GM21367 (cell line): Measurements from ENCODE around the gene COL5A1.

Experiments
- ATAC-seq: cut with Tn5 transposase; IDR thresholded peaks from one replicate; pipeline ENCODE4 v1.9.1; 2021; ENCODE audit not compliant: unreplicated experiment

COL5A1 gene

DNA sequence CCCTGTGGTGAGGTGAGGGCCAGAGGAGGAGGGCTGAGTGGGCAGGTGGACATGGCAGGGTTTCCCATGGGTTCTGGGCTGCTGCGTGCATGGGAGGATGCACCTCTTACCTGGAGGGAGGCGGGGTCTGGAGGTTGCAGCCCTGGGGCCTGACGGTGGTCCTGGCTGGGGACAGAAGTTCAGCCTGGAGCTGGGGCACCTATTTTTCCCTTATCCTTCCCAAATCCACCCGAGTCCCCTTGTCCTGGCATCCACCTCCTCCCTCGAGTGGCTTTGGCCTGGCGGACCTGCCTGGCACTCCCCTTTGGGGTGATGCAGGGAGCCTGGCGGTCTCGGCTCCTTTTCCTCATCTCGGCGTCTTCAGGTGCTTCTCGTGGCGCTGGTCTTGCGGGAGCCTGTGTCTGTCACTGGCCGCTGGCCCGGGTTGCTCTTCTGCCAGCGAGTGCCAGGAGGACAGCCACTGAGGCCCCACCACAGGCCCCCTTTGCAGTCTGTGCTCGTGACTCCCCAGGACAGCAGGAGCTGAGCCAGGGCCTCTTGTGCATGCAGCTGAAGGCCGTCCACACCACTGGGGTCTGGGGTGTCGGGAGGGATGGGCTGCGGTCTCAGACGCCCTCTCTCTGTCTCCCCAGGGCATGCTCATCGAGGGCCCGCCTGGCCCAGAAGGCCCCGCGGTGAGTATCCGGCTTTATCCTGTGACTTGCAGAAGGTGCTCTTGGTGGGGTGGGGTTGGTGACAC, 96.4 kb downstream of the COL5A1 start:
- ATAC-seq = no peak

DNA sequence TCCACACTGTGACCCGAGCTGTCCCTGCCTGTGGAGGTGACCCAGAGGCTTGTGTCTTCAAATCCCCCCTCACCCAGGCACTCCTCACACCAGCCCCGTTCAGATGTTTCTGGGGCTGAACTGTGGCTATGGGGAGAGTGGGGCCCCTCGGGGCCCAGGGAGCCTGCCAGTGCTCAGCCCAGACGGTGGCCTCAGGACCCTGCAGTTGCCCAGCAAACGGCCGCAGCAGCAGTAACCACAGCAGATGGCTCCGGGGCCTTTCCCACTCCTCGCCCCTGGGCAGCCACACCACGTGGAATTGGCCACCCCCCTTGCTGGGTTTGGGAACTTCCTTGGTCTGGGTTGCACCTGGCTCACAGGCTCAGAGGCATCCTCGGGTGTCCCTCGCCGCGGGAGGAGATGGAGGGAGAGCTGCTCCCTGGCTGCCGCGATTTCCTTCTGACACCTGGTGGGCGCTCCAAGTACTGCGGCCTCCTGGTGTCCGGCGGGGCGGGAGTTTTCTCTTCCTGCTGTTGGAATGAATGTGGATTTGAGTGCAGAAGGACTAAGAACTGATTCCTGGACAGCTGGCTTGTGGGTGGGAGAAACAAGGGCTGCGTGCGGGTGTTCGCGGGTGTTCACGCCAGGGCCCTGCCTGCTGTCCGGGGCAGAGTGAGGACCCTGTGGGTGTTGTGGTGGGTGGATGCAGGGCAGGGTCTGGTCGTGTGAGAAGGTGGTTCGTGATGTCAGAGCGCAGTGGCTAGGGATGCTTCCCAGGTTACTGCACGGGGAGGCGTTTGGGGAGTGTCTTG, 97.5 kb downstream of the COL5A1 start:
- no peak for ATAC-seq

DNA sequence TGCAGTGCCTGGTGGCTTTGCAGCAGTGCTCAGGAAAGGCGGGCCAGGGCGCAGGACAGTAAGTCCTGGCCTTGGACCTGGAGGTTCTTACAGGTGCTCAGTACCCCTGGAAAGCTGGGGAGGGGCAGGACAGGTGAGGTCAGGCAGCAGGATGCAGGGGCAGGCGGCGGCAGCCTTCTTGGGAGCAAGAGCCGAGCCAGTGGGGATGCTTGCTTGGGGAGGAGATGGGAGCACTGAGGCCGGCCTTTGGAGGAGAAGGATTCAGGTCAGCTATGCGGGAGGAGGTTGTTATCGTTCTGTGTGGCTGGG, 98.0 kb downstream of the COL5A1 start:
- ATAC-seq = no peak

DNA sequence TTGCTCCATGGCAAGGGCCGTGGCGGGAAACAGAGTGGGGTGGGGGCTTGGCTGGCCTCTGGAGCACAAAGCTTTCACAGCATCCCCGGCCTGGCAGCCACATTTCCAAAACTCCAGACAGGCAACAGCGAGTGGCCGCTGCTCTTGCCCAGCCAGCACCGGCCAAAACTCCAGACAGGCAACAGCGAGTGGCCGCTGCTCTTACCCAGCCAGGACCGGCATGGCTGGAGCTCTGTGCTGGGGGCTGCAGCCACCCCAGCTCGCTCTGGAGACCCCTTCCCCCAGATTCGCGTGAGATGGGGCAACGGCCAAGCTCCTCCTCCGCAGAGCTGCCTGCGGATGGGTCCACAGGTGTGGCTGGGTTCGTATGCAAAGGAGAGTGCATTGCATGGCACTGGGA, 98.5 kb downstream of the COL5A1 start:
- no peak for ATAC-seq

DNA sequence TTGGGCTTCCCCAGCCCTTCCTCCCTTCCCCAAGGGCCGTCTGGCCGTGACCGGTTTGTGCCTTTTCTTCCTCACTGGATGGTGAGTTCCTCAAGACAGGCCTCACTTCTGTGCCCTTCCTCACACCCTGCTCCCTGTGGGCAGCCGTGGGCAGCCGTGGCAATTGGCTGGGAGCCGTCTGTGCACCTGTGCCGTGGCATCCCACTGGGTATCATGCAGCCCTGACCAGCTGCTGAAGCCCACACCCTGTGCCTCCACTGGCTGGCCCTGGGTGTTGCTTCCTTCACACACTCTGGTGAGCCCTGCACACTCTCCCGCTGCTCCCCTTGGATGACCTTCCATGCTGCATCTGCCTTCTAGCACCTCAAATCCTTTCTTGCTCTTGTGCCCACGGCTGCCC, 100.2 kb downstream of the COL5A1 start:
- no peak for ATAC-seq

DNA sequence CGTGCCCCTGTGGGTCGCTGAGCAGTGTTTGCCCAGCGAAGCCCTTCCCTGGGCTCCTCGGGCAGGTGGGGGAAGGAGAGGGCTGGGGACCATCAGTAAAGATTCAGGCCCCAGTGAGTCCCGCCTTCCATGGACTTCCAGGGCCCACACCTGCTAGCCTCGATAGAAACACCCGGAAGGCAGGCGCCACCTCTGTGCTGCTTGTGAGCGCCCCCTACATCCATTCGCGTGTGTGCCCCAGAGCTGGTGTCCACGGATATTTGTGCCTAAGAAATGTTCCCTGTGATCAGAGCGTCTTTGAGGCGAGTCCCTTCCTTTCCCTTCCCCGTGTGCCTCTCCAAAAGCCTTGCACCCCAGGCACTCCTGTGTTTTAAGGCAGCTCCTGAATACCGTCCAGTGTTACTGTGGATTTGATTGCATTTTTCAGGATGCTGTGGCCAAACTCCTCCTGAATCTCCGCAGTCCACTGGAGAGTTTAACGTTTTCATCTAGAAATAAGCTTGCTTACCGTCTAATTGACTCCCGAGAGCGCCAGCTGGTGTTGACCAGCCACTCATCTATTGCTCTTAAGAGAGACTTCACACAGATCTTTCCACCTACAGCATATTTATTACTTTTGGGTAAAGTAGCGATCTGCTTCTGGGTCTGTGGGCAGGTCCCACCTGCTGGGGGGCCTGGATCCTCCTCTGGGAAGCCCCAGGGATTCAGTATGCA, 101.4 kb downstream of the COL5A1 start:
- no peak for ATAC-seq

DNA sequence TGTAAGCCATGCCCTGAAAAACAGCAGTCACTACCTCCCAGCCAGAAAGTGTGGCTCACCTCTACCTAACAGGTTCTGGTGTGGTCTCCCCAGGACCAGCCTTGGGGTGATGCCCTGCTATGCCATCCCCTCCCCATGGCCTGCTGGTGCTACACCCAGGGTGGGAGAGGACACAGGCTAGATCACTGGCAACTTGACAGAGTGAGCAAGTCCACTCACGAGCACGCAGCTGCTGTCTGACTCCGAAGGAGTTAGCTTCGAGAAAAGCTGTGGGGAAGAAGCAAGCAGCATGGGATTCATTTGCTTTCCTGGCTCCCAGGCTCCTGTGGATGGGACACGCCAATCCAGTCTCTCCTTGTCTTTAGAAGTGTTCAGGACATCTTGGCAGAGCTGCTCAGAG, 102.2 kb downstream of the COL5A1 start:
- ATAC-seq = no peak

DNA sequence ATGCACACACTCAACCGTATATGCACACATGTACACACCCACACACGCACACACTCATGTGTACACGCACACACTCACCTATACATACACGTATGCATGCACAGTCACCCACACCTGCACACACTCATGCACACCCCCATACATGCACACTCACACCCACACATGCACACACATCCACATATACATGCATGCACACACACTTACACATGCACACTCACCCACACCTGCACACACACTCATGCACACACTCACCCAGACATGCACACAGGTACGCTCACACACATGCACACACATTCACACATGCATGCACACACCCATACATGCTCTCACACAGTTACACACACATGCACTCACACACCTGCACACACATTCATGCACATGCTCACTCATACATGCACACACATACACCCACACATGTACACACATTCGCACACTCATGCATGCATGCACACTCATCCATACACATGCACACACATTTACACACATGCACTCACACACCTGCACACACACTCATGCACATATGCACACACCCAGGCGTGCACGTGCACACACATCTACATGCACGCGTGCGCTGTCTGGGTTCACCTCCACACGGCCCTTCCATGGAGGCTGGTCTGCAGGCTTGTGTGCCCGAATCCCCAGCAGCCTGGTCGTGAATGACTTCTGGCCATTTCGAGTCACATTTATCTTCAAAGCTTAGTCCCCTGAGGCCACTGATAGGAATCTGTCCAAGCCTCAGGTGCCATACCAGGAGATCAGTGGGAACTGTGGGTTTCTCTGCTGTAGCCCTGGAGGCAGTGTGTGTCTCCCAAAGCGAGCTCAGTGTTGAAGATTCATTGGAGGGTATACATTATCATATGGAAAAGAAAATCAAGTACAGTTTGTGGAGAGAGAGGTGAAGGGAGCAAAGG, 103.0 kb downstream of the COL5A1 start:
- no peak for ATAC-seq

DNA sequence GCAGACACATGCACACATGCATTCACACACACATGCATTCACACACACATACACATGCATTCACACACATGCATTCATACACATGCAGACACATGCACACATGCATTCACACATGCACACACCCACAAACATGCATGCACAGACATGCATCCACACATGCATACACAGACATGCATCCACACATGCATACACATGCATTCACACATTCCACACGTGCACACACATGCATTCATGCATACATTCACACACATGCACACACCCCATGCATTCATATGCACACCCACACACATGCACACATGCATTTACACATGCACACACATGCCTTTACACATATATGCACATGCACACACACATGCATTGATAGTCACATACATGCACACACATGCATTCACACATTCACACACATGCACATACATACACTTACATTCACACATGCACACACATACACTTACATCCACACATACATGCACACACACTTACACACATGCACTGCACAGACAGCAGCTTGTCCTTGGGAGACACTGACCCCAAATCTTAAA, 106.4 kb downstream of the COL5A1 start:
- no peak for ATAC-seq

DNA sequence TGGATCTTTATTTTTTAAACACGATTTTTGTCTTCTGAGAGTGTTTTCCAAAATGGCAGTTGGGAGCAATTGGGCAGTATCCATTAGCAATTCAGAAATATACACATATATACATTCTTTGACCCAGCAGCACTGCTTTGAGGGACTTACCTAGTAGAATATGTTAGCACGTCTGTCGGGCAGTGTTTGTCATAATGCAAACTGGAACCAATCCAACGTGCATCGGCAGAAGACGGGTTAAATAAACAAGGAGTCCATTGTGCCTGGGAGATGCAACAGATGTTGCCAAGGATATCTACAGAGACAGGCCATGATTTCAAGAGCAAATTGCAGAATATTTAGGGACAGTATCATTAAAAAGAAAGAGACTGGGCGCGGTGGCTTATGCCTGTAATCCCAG, 107.0 kb downstream of the COL5A1 start:
- no peak for ATAC-seq

DNA sequence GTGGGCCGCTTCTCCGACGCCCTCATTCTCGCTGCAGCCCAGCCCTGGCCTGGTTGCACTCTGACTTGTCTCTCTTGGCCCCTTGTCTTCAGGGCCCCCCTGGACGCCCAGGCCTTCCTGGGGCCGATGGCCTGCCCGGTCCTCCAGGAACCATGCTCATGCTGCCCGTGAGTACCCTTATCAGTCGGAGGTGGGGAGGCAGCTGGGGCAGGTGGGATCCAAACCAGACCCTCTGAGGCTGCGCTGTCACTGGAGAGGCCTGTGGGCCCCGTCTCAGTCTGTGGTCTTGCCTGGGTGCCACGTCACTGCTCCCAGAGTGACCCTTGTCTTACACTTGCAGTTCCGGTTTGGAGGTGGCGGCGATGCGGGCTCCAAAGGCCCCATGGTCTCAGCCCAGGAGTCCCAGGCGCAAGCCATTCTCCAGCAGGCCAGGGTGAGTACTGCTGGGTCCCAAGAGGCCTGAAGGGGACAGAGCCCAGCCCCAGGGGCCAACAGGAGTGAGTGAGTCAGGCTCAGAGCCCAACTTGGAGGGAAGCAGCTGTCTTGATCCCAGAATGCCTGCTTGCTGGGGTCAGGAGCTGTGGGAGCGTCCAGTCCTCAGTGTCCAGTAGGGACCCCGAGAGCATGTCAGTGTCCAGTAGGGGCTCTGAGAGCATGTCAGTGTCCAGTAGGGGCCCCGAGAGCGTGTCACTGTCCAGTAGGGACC, 109.0 kb downstream of the COL5A1 start:
- ATAC-seq = no peak

DNA sequence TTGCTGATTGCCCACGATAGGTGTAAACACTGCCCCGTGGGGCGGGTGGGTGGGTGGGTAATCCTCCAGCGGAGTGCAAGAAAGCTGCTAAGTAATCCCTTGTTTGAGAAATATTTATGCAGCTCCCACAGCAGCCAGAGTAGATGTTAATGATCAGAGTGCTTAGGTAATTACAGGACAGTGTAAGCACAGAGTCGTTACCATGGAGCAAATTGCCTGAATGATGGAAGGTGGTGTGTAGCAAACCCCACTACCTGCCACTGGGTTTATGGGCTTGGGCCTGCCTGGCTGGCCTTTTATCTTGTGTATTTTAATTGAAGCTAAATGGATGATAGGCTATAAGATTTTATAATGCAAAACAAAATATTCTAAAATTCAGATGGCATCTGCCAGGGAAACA, 110.0 kb downstream of the COL5A1 start:
- no peak for ATAC-seq

DNA sequence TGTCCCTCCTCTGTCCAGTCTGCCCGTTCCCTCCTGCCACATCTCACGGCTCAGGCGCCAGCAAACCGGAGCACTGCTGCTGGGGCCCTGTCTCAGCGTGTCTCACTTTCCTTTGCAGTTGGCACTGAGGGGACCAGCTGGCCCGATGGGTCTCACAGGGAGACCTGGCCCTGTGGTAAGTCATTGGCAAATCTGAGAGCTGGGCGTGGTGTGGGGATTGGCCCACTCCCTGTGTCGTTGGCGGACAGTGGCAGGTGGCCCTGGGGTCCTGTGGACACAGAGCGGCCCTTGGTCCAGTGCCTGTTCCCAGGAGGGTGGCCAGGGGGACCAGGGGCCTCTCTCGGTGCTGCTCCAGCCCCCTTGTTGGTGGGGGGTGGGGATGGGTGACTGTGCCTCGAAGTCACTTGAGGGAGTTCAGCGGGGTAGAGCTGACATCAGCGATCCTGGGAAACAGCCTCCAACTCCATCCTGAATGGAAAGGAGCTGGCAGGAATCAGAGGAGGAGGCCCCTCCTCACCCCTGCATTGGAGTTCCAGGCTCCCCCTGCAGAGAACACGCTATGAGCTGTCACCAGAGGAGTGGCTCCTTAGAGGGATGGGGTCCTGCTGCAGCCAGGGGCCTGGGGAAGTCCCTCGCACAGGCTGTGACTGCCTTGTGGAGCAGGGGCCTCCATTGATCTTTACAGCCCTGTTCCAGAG, 111.0 kb downstream of the COL5A1 start:
- ATAC-seq = no peak

DNA sequence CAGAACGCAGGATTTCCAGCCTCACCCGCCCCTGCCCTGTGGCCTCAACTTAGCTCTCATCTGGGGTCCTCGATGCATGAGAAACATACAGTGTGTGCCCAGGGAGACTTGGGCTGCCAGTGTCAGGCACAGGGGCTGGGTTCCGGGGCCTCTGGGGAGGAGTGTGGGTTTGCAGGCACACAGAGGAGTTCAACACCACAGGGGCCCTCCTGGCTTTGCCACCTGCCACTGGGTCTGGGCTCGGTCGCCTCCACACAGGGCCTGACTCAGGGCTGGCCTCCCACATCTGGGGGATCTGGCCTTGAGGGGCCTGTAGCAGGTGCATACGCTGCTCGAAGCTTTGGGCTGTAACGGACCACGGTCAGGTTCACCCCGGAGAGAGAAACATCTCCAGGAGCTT, 111.6 kb downstream of the COL5A1 start:
- no peak for ATAC-seq

DNA sequence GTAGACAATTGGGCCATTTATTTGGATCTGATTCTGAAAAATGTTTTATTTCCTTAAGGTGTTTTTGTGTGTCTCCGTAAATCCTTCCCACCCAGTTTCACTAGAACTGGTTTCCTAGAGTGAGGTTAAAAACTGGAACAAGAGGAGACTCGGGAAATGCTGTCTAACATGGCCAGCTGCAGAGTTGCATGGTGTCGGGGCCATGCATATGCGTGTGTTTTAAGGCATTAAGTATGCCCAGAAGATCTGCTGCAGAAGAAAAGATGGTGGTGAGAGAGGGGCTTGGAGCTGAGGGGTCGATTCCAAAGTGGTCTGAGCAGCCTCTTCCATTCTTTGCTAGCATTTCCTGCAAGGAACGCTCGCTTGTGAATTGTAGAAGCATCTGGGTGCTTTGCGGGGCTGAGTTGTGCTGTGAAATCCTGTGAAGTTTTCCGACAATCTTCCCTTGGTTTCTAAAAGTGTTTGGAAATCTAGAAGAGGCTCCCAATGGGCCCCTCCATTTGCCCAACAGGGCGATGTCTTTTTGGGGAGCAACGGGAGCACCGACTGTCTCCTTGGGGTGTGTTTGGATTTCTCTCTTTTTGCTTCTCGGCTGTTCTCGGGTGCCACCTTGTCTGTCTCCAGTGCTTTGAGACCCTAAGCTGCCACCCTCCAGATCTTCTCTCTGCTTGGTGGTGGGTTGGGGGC, 113.8 kb downstream of the COL5A1 start:
- ATAC-seq = no peak

DNA sequence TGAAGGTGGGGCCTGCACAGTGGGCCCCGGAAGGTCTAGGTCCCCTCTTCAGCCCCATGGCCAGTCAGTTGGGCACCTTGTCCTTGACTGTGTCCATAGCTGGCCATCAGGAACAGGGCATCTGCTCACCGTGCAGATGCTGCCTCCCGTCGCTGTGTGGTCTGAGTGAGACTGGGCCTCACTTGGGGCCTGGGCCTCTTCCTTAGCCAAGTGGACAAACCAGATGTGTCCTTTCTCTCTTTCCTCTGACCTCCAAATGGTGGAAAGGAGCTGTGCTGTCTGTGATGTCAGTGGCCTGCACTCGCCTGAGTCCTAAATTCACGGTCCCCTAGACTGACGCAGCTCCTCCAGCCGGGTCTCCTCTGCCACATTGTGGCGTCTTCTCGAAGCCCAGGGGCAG, 114.5 kb downstream of the COL5A1 start:
- ATAC-seq = no peak

DNA sequence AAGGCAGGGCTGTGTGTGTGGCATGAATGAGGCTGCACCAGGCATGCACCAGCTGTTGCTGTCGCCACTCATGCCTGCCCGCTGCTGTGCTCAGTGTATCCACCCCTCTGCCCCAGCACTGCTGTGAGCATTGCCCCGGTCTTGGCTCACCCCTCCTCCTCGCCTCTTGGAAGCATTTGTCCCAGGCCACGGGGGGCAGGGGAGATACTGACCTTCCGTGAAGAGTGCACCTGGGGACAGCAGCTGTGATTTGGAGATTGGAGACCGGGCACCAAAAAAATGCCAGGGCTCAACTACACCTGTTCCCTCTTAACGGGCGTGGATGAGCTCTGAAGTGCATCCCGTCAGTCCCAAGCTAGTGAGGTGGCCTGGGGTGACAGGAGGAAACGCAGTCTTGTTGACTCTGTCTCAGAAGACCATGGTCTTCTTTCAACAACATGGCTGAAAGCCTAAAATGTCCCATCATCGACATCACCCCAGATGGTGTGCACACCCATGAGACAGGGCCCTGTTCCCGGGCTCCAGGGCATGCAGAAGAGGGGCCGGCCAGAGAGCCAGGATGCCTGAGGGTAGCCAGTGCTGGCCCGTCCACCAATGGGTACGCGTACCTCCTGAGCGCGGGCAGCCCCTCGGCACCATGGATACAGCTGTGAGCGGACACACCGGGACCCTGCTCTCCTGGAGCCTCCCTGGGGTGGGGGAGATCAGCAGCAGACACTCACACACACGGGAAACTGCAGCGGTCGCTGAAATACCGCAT, 115.8 kb downstream of the COL5A1 start:
- no peak for ATAC-seq

DNA sequence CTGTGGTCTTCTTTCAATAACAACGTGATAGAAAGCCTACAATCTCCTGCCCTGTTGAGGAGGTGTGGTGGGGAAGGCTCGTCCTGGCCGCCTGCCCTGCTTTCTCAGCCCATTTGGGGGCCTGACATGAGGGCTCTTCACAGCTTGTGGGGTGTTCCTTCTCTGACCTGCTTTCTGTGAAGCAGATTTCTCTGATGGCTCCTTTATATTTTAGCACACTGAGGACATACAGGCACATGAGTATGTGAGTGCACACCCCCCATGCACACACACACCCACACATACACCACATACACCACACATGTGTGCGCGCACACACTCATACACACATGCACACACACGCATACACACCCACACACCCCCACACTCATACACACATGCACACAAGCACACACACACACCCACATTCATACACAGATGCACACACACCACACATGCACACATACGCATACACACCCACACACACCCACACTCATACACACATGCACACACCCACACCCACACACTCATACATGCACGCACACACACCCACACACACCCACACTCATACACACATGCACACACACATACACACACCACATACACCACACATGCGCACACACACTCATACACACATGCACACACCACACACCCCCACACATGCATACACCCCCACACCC, 117.5 kb downstream of the COL5A1 start:
- ATAC-seq = no peak
